GM18502 (cell line): ENCODE data around the gene DCC.

ENCODE experiments used
- ATAC-seq: cut with Tn5 transposase; IDR thresholded peaks from one replicate; pipeline ENCODE4 v1.9.1; 2021; ENCODE audit warnings: mild to moderate bottlenecking; ENCODE audit not compliant: unreplicated experiment, poor library complexity

DCC gene

DNA sequence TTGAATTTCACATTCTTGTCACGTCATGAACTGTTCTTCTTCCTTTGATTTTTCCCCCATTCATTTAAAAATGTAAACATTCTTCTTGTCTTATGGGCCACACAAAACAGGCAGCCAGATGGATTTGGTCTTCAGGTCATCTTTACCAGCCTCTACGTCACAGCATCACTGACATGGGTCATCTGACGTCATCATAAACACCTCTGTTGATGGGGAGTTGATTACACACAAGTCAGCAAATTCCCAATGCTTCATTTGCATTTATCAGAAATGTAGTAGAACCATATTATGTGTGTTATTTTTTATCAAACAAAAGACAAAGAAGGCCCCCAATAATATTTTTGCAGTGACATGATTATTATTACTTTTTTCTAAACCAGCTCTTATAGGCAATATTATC is 777.9 kb downstream of the DCC start:
- no peak for ATAC-seq

- ATAC-seq, result no peak
Measured at GRCh38 chr18:53126210-53126609, 786.2 kb downstream of the DCC start.

- no peak for ATAC-seq
Measured at GRCh38 chr18:53131001-53131400, 791.0 kb downstream of the DCC start.

GRCh38 chr18:53134711-53135110 is 794.7 kb downstream of the DCC start:
- no peak for ATAC-seq

- no peak for ATAC-seq
Measured at GRCh38 chr18:53135654-53136053, 795.7 kb downstream of the DCC start.

- no peak for ATAC-seq
Measured at GRCh38 chr18:53139746-53140500, 799.9 kb downstream of the DCC start.

GRCh38 chr18:53142005-53142404 is 802.0 kb downstream of the DCC start:
- no peak for ATAC-seq

- ATAC-seq, result no peak
Measured at GRCh38 chr18:53147472-53147871, 807.5 kb downstream of the DCC start.

- no peak for ATAC-seq
Measured at GRCh38 chr18:53148123-53148522, 808.1 kb downstream of the DCC start.

DNA sequence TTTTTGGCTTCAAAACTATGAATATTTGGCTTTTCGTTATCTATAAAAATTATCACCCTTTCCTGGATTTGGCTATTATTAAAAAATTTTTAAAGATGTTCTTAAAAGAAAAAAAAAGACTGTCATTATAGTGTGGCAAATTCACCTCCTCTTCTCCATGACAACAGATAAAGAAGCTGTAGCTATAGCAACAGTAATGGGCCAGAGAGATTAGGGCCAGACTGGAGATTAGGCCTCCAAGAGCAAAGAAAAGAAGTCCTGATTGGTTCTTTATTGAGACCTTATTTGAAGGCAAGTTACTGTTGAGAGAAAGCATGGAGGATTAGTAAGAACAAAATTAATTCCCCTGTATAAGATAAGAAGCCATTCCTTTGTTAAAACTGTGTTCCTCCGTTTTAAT is 812.5 kb downstream of the DCC start:
- ATAC-seq, result no peak

DNA sequence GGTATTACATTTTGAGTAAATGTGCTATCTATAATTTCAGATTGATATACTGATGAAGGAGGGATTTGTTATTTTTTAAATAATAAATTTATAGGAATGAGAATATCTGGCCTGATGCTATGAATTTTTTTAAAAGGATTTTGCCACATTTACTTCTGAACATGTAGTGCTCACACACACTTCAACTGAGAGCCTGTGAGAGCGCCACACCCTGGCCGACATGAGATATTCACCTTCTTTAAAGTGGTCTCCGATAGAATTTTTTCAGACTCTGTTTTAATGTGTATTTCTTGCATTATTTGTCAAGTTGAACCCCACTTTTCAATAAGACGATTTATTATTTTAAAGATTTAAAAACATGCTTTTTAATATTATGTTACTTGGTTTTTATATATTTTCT is 813.3 kb downstream of the DCC start:
- no peak for ATAC-seq

DNA sequence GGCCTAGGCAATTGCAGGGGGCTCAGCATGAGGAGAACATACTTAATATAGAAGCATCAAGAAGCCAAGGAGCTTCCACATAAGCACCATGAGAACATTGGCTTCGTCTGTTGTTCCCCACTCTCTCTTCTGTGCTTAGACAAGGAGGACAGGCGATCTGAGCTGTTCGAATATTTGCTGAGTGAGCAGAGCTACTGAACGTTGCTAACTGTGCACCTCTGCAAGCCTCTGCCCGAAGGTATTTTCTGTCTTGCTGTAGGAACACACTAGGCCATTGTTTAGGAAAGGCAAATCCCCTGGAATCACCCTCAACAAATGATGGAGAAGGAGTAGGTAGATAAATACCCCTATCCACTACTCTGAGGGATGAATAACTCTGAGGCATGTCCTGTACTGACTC is 813.8 kb downstream of the DCC start:
- no peak for ATAC-seq

DNA sequence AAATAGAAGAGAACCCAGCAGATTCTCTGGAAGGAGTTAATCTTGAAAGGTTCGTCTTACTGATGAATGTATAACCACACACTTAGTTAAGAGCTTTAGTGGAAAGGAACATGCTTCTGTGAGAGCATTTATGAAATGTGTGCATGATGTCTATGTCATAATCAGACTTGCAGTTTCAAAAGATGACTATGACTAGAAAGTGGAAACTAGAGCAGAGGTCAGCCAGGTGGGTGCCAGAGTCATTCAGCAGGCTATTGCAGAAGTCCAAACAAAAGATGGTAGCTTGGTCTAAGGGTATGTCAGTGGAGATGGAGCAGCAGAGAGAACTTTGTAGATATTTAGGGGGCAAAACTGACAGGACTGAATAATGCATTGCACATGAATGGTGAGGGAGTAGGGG is 825.8 kb downstream of the DCC start:
- ATAC-seq, result no peak

- ATAC-seq, result no peak
Measured at GRCh38 chr18:53169346-53169745, 829.3 kb downstream of the DCC start.

GRCh38 chr18:53191634-53192033 is 851.6 kb downstream of the DCC start:
- ATAC-seq, result no peak

DNA sequence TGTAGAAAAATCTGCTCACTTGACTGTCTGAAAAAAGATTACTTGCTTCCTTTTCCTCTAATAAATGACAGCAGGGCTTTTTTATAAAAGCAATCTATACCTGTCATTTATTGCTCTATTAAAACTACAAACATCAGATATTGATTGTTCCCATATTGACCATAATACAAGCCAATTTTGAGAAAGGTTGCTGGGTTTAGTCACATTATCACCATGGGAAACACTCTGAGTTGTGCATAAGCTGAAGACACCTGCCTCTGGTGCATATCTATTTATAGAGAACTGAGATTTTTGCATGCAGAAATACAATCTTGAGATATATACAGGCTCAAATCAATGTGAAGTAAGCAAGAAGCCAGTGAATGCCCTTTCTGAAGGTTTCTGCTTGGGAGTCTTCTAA is 853.9 kb downstream of the DCC start:
- no peak for ATAC-seq

DNA sequence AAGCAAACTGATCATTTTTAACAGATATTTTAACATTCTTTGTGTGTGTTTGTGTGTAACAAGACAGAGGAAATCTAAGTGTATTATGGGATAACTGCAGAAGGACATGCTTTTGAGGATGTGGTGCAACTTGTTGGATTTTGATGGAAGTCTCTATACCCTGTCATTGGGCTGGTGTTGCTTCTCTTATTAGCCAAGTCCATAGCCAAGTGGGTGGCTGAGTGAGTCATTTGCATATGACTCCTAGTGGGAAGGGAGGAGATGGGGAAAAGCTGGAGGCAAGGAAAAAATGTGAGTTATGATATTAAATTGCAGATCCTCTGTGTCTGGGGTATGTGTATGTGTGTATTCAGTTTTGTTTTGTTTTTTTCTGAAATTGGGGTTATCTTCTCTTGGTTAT is 879.9 kb downstream of the DCC start:
- no peak for ATAC-seq

- ATAC-seq, result no peak
Measured at GRCh38 chr18:53224128-53224778, 884.3 kb downstream of the DCC start.

- ATAC-seq, result no peak
Measured at GRCh38 chr18:53225567-53226325, 885.7 kb downstream of the DCC start.

DNA sequence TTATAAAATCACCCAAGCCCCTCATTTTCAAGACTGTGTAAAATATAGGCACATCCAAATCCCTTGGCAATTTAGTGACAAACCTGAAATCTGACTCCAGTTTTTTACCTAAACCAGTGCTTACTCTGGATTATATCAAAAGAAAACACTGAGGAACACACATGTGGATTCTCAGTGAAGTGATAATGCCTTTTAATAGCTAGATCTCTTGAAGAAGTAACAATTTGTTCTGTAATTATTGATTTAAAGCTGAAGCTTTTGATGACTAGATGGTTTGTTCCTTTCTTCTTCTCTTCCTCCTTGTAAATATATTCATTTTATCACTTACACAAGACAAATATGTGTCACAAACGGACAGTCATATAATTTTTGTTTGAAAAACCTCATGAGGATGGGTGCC is 894.6 kb downstream of the DCC start:
- ATAC-seq, result no peak

DNA sequence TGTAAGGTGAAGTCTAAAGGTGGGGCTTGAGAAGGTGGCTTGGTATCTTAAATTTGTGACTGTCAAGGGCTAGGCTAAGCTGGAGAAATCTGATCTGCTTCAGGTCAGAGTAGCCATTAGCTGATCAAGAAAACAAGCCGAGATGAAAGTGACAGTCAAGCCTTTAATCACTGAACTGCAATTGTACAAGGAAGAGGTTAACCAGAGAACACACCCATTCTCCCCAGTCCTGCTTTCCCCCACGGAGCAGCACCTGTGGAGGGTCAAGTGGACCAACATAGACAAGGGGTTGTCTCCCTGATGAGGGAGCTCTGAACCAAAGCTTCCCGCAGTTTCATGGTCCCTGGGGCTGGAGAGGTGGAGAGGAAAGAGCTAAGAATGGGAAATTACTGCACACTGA is 901.2 kb downstream of the DCC start:
- no peak for ATAC-seq
